Loucy (cell line): ENCODE data around the gene CACNA2D1.

Source experiments
- H2AFZ ChIP-seq: fragments of 200-600 bp; sonication (generic); 2 replicates; pipeline ENCODE4 v1.6.0; 2016; ENCODE audit warnings: antibody characterized with exemption, mild to moderate bottlenecking, low read length, moderate library complexity
- H3F3A ChIP-seq: fragments of 200-600 bp; 2 replicates; pipeline ENCODE4 v1.6.0; 2016; ENCODE audit warnings: antibody characterized with exemption, low read depth, mild to moderate bottlenecking
- H3K27me3 ChIP-seq: fragments of 200-600 bp; sonication (generic); 2 replicates; pipeline ENCODE4 v1.6.1; 2014; ENCODE audit warnings: low read length, mild to moderate bottlenecking; ENCODE audit not compliant: insufficient read depth, poor library complexity, severe bottlenecking
- H3K36me3 ChIP-seq: fragments of 200-600 bp; sonication (generic); 2 replicates; pipeline ENCODE4 v1.6.1; 2016; ENCODE audit warnings: low read length; ENCODE audit not compliant: insufficient read depth
- H3K4me1 ChIP-seq: fragments of 200-600 bp; sonication (generic); 2 replicates; pipeline ENCODE4 v1.5.1; 2014; ENCODE audit warnings: low read length, mild to moderate bottlenecking; ENCODE audit not compliant: insufficient read depth, poor library complexity, severe bottlenecking
- H3K4me2 ChIP-seq: fragments of 200-600 bp; sonication (generic); 2 replicates; pipeline ENCODE4 v1.6.0; 2014; ENCODE audit warnings: antibody characterized with exemption, low read length, low read depth, mild to moderate bottlenecking; ENCODE audit not compliant: poor library complexity, severe bottlenecking
- H3K4me3 ChIP-seq: fragments of 200-600 bp; sonication (generic); 2 replicates; pipeline ENCODE4 v1.5.1; 2014; ENCODE audit warnings: low read length, mild to moderate bottlenecking, mixed read lengths; ENCODE audit not compliant: poor library complexity, severe bottlenecking
- H3K79me2 ChIP-seq: fragments of 200-600 bp; sonication (generic); 2 replicates; pipeline ENCODE4 v1.6.1; 2014; ENCODE audit warnings: low read length; ENCODE audit not compliant: insufficient read depth
- H3K9ac ChIP-seq: fragments of 200-600 bp; sonication (generic); 2 replicates; pipeline ENCODE4 v1.6.0; 2014; ENCODE audit warnings: mild to moderate bottlenecking, low read depth, low read length, moderate library complexity; ENCODE audit not compliant: poor library complexity, severe bottlenecking
- H3K9me2 ChIP-seq: fragments of 200-600 bp; sonication (generic); replicated peaks from 2 replicates; pipeline ENCODE4 v1.6.1; 2016; ENCODE audit warnings: low read depth, low read length, mixed read lengths
- H3K9me3 ChIP-seq: fragments of 200-600 bp; sonication (generic); 2 replicates; pipeline ENCODE4 v1.6.1; 2014; ENCODE audit warnings: mild to moderate bottlenecking, antibody characterized with exemption, low read length, low read depth; ENCODE audit not compliant: insufficient read depth
- H4K20me1 ChIP-seq: fragments of 200-600 bp; sonication (generic); 2 replicates; pipeline ENCODE4 v1.6.0; 2014; ENCODE audit warnings: antibody characterized with exemption, low read length, mild to moderate bottlenecking; ENCODE audit not compliant: insufficient read depth, poor library complexity, severe bottlenecking
- CTCF ChIP-seq: fragments of 200-600 bp; sonication (generic); conservative IDR thresholded peaks from 2 replicates; pipeline ENCODE4 v1.5.1; 2014; ENCODE audit warnings: mild to moderate bottlenecking, antibody characterized with exemption, low read length
- EZH2phosphoT487 ChIP-seq: fragments of 200-600 bp; IDR thresholded peaks from 2 replicates; pipeline ENCODE4 v1.6.1; 2018; ENCODE audit warnings: antibody characterized with exemption, mild to moderate bottlenecking, moderate library complexity, borderline replicate concordance

CACNA2D1 gene

GRCh38 chr7:82250598-82250997, 193.0 kb downstream of the CACNA2D1 start:
- Histone ChIP-seq H2AFZ (no peak overlapping the region), H3K36me3 (no peaks in the 10 kb centered on the region), H3K27me3 (no peaks in the 10 kb centered on the region), H3K9ac (no peak overlapping the region), H3K4me2 (no peak overlapping the region), H3K79me2 (no peaks in the 10 kb centered on the region), H4K20me1 (no peaks in the 10 kb centered on the region), H3K4me1 (no peaks in the 10 kb centered on the region), H3K4me3 (no peak overlapping the region), H3F3A (no peaks in the 10 kb centered on the region), H3K9me3 (no peaks in the 10 kb centered on the region), H3K9me2 (no peaks in the 10 kb centered on the region)
- no peak for TF ChIP-seq CTCF
- no peak for TF ChIP-seq EZH2phosphoT487

- Histone ChIP-seq H3K9ac (no peak overlapping the region), H3K4me1 (no peaks in the 10 kb centered on the region), H3K4me3 (no peak overlapping the region), H3K9me2 (no peaks in the 10 kb centered on the region), H4K20me1 (no peaks in the 10 kb centered on the region), H3K36me3 (no peaks in the 10 kb centered on the region), H3K79me2 (no peaks in the 10 kb centered on the region), H2AFZ (no peak overlapping the region), H3K27me3 (no peaks in the 10 kb centered on the region), H3K4me2 (no peak overlapping the region), H3K9me3 (no peaks in the 10 kb centered on the region), H3F3A (no peaks in the 10 kb centered on the region)
- TF ChIP-seq EZH2phosphoT487, result no peak
- TF ChIP-seq CTCF, result no peak
Measured at GRCh38 chr7:82249979-82250378, 193.6 kb downstream of the CACNA2D1 start.

- Histone ChIP-seq H3K9ac (no peak overlapping the region), H3K9me2 (no peaks in the 10 kb centered on the region), H3K9me3 (no peaks in the 10 kb centered on the region), H3K4me2 (no peak overlapping the region), H3K27me3 (peaks cover 6% of the 10 kb centered on the region), H2AFZ (peak overlapping the region; percentile 63; the same call in 1 of the 2 replicates), H3K4me1 (no peaks in the 10 kb centered on the region), H4K20me1 (no peaks in the 10 kb centered on the region), H3K36me3 (no peaks in the 10 kb centered on the region), H3K4me3 (no peak overlapping the region), H3K79me2 (no peaks in the 10 kb centered on the region), H3F3A (no peaks in the 10 kb centered on the region)
- TF ChIP-seq CTCF, result peak; percentile 68
- TF ChIP-seq EZH2phosphoT487, result no peak
Measured at GRCh38 chr7:82247814-82248433, 195.7 kb downstream of the CACNA2D1 start.
